Measurements from ENCODE around the gene NINL.

GRCh38 chr20:25408890-25409289, 176.4 kb downstream of the NINL start:
- TF ChIP-seq POLR2AphosphoS5 (IDR thresholded peaks at IDR 0.05) (no peak), CTCF (IDR thresholded peaks at IDR 0.05) (no peak)
